GM19193 (cell line): ENCODE data around the gene FUCA2.

ENCODE experiments used
- POLR2A ChIP-seq: IDR thresholded peaks from 4 replicates; pipeline ENCODE4 v1.6.1; 2011; ENCODE audit not compliant: insufficient read depth, insufficient read length; ENCODE audit errors: extremely low read depth

The FUCA2 gene

DNA sequence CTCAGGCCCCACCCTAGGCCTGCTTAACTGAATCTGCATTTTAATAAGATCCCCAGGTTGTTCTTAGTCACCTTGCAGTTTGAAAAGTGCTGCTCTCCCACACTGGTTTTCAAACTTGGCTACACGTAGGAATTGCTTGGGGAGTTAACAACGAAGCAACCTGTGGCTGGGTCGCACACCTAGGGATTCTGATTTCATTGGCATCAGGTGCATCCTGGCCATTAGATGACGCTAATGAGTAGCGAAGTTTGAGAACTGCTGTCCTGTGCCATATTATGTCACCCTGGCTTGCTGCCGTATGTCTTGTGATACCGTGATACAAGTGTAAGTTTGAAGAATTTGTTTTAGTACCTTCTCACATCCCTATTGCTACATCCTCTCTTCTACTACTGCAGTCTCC lies 28.2 kb upstream of the FUCA2 start:
- no peak for TF ChIP-seq POLR2A

DNA sequence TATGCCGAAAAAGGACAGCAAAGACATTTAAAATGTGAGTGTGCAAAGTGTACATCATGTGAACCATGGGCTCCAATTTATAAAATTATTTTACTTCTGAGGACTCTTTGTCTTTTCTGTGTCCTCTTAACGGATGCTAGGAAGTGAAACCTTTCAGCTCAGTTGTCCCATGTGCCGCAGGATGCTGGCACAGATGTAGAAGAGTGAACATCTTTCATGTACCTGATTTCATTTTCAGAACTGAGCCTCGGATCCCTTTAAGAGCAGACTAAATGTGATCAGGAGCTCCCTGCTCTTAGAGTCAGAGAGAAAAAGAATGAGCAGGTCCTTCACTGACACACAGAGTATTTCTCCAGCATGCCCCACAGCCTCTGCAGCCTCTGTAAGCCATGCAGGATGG lies 27.6 kb upstream of the FUCA2 start:
- no peak for TF ChIP-seq POLR2A

DNA sequence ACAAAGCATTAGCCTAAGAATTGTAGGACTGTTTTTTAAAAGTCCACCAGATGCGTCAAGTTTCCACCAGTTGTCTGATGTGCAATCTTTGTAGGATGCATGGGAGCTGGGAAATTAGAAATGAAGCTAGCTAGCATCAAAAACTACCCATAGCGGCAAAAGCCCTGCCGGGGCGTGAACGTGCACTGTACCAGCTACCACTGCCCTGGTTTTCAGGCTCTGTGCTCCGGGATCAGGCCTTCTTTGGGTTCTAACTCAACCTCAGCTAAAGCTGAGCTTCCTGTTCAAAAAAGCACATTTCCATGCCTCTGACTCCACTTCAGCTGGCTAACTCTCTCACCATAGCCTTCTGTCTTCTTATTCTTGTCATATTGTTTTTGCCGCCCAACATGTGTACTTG lies 26.9 kb upstream of the FUCA2 start:
- no peak for TF ChIP-seq POLR2A

DNA sequence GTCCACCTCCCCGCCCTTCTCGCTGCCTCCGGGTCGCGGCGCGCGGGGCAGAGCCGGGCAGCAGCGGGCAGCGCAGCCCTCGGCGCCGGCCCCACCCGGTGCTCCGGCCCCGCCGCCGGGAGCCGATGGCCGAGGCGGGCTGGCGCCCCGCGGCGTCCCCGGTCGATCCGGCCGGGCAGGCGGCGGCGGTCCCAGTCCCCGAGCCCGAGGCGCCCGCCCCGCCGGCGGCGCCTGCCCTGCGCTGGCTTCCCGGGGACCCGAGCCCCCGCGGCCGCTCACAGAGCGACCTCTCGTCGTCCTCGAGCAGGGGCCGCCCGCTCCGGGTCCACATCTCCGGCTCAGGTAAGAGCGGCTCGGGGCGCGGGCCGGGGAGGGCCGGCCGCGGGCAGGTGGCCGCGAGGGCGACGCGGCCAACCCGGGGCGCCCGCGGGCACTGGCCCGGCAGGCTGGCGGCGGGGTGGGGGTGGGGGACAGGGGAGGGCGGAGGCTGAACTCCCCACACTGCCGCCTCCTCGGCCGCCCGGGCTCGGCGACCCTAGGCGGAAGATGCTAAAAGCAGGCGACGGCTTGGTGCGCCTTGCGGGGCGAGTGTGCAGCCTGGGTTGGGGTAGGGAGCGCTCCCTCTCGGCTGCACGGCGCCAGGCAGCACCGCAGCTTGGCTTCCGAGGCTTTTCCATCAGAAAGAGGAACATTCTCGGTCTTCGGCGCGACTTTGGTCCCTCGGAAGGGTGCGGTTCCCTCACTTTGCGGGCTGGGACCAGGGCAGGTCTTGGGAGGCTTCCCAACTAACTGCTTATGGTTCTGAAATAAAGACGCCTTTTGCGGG lies 25.6 kb upstream of the FUCA2 start:
- TF ChIP-seq POLR2A: no peak

DNA sequence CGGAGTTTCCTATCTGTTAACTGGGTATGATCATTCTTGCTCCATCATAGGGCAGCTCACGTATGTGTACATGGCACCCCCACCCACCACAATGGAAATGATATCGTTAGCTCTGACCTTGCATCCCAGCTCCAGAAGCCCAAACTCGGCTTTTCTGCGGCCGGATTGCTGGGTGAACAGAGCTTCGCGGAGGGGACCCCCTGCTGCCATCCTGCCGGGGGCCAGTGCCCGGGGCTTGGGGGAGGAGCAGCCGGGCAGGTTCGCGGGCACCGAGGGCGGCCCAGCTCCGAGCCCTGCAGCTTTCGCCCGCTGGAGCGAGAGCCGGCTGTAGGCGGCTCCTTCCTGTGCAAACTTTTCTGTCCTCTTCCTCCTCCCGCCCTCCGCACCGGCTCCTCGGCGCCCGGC lies 24.9 kb upstream of the FUCA2 start:
- no peak for TF ChIP-seq POLR2A

- TF ChIP-seq POLR2A: no peak
Observed at GRCh38 chr6:143535189-143535614, 23.7 kb upstream of the FUCA2 start.

DNA sequence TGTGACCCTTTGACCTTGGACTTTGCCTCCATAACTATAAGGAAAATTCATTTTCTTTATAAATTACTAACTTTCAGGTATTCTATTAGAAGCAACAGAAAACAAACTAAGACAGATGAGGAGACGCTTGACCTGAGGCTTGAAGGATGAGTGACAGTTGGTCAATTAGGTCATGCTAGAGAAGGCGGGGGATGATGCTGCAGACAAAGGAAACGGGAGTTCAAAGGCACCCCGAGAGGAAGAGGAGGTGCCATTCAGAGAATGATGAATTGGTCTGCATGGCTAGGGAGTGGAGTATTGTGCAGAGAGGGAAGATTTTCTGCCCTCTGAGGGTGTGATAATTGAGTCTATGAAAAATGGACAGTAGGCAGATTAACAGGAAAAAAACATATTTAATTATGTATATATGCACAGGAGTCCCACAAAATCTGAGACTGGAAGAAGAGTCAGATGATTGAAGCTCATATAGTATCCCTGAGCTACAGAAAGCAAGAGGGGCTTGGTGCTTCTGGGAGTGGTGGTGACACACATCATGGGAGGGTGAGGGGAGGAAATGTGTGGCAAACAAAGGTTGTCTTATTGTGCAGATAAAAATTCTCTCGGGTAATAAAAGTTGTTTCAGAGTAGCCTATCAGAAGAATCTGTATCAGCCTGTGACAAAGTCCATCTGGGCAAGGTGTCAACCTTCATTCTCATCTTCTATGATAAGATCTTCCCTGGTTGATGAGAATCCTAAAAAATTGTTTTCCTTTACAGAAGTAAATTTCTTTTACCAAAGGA lies 20.4 kb upstream of the FUCA2 start:
- no peak for TF ChIP-seq POLR2A

GRCh38 chr6:143529095-143529494 lies 17.6 kb upstream of the FUCA2 start:
- TF ChIP-seq POLR2A: no peak

- no peak for TF ChIP-seq POLR2A
Observed at GRCh38 chr6:143528164-143528811, 16.8 kb upstream of the FUCA2 start.

- TF ChIP-seq POLR2A: no peak
Observed at GRCh38 chr6:143527677-143528076, 16.2 kb upstream of the FUCA2 start.

- no peak for TF ChIP-seq POLR2A
Observed at GRCh38 chr6:143525356-143525755, 13.8 kb upstream of the FUCA2 start.

DNA sequence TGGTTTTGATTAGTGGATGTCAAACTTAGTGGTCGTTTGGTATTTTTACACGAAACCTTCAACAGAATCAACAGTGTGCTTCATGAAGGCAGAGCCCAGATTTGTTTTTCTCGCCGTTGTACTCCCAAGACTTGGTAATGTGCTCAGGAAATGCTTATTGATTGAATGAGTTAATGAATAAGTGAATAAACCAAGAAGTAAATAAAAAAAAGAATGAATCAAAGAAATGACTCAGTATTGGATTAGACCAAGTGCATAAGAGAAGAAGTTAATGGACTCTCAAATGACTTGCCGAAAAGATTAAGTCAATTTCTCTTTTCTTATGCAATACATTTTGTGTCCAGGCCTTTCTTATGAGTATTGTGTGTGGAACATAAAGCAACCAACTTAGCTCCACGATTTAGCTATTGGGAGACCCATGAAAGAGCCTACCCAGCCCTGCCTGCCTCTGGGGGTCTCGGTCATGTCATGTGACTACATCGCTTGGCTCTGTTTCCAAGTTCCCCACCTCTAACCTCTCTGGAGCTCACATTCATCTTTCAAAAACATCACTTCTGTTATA lies 10.6 kb upstream of the FUCA2 start:
- no peak for TF ChIP-seq POLR2A

GRCh38 chr6:143517447-143517773 lies 5.9 kb upstream of the FUCA2 start:
- TF ChIP-seq POLR2A: no peak

DNA sequence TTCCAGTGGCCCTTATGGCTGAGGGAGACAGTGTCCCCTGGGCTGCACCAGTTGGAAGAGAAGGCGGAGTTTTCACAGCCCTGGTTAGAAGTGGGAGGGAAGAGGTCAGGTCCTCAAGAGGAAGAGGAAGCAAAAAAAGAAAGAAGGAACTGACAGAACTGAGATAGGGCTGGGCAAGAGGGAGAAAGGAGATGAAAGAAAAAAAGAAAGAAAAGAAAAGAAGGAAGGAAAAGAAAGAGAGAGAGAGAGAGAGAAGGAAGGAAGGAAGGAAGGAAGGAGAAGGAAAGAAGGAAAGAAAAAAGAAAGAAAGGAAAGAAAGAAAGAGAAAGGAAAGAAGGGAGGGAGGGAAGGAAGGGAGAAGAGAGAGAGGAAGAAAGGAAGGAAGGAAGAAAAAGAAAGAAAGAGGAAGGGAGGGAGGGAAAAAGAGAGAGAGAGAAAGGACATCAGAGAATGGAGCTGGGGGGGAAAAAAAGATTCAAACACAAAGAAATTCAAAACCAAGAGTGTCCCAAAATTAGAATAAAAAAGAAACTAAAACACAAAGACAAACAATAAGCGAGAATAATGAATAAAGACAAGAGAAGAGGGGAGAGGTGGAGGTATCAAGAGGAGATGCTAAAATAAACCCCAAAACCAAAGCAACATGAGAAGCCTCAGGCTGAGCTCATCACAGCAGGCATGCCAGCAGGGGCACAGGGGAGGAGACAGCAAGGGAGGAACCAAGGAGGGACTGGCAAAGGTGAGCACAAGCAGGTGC lies 5.3 kb upstream of the FUCA2 start:
- no peak for TF ChIP-seq POLR2A
